T1000 (cell line): ENCODE measurements around the gene CXCR4.
"Not testable (repeated sequence)": the region's sequence is repeated elsewhere in the genome, so short reads cannot be mapped to it uniquely, and the experiment has no call there.

Experiments
- DNase-seq: peaks from one replicate; lab custom pipeline; 2025; ENCODE audit warnings: mixed read lengths; lab: John Stamatoyannopoulos, UW

The CXCR4 gene

DNA sequence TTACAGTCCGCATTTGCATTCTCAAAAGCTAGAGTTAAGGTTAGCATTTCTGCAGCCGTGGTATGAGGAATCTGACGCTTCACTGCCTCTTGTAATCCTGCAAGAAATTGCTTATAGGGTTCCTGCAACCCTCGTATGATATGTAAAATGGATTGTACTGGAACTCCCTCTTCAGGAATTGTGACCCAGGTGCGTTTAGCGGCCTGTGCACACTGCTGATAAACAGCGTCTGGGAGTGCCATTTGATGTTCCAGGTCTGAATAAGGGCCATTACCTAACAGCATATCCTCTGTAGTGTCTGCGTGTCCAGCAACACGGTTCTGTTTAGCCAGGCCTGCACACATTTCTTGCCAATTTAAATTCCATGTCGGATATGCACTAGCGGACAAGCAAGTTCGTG is 42.5 kb downstream of the CXCR4 start:
- DNase-seq = no peak

DNA sequence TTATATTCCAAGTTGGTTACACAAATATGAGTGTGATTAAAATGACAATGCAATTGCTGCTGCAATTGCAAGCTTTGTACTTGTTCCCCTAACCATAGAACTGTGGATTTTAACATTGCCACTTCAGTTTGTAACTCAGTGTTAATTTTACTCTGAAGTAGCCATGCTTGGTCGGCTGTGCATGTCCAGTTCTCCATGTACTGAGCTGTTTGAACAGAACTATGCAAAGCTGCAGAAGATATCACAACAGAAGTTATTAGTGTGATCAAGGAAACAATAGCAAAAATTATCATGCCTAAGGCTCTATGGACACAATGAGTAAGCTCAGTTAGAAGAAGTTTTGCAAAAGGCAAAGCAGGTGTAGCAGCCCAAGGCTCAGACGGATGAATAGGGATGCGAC is 45.3 kb downstream of the CXCR4 start:
- DNase-seq = no peak

DNA sequence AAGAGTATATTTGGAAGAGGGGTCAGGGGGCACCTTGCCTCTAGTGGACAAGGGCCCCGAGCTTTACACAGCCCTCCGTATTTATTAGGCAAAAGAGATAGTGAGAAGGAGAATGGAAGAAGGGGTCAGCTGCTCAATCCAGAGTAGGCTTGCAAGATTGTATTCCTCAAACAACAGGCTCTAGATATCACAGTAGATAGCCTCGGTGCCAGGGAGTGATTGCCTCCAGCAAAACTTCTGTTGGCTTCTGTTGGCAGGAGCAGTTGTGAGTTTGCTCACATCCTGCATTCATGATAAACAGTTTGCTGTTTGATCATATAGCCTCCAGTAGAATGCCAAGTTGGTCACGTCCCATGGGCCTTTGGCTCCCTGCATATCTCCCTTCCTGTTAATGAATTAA is 46.1 kb downstream of the CXCR4 start:
- not testable (repeated sequence) for DNase-seq

DNA sequence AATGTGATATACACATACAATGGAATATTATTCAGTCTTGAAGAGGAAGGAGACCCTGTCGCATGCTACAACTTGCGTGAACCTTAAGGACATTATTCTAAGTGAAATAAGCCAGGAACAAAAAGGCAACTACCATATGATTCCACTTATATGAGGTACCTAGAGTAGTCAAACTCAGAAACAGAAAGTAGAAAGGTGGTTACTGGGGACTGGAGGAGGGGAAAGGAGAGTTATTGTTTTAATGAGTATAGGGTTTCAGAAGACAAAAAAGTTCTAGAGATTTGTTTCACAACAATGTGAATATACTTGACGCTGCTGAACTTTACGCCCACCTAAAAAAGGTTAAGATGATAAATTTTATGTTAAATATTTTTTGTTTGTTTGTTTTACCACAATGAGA is 47.0 kb downstream of the CXCR4 start:
- DNase-seq = no peak

DNA sequence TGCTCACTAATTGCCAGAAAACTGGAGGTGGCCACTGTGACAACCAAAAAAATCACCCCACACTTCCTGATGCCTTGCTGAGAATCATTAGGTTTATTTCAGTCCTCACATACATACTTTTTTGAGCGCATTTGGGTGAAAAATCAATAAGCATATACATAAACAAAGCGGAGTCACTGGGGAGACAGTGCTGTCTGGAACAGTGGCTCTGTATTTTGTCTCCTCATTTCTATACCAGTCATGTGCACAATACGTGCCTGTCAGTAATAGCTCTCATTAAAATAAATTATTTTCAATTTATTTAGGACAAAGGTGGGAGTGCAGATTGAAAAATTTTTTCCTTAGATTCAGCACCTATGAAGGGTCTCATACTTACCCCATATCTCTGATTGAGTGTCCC is 48.2 kb downstream of the CXCR4 start:
- DNase-seq = no peak

DNA sequence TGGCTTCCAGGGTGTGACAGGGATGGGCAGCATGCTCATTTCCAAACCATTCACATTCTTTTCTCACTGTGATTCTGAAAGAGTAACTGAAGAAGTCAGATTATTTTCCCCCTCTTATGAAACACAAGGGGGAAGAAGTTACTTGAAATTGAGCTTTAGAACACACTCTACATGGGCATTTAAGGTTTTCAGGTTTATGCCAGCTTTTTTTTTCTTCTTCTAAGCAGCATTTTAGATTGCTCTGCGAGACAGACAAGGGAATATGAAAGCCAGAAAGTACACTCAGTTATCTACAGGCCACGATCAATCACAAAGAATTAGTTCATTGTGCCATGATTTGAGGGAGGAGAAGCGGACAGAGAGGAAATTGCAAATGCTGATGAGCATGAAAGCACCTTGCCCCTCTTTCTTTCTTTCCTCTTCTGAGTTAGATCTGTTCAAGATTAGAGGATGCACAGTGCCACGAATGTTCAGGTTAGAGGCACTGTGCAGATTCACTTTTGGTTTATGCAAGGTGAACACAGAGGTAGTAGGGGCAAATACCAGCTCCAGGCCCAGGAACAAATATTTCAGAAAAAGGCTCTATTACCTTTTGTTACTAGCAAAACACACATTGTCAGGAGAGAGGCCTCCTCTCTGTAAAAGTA is 49.2 kb downstream of the CXCR4 start:
- DNase-seq = no peak

DNA sequence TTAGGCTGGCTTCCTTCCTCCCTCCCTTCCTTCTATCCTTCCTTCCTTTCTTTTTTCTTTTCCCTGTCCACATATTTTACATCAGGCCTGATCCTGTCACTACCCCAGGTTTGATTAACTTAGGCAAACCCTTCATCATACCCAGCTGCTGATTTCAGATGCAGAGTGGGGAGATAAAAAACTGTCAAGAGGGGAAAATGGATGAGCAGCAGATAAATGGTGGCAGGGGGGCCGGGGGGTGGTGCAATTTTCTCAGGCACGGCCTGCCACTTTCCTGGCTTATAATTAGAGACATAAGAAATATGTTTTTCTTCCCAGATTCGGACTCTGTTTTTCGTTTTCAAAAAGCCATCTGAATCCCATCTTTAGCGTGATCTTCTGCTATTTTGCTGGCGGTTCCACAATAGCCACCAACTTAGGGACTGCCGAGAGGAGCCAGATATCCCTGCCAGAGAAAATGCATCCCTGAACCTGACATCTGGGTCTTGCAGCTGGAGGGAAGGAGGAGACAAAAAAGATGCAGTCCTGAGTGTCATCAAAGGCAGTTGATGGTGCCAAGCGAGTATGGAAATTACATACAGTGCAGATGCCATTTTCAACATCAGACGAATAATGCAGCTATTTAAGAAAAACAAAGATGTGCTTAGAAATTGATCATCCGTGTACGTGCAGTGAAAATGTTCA is 49.9 kb downstream of the CXCR4 start:
- no peak for DNase-seq

DNA sequence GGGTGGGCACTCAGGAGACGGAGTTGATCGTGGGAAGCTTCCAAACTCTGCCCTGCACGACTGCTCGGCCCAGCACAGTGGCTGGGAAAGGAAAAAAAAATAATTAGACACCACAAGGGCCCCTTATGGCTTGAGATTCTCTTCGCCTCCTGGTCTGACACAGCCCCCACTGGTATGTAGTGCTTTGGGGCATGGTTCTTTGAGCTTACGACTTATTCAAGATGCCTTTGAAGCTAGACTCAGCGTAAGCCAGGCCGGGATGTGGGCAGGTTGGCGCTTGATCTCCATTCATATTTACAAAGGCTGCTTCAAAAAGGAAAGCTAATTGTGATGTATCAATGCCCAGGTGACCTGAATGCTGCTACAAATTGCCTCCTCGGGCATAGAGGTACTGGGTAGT is 50.5 kb downstream of the CXCR4 start:
- no peak for DNase-seq

- DNase-seq = no peak
Measured at GRCh38 chr2:136065907-136066306, 52.0 kb downstream of the CXCR4 start.

DNA sequence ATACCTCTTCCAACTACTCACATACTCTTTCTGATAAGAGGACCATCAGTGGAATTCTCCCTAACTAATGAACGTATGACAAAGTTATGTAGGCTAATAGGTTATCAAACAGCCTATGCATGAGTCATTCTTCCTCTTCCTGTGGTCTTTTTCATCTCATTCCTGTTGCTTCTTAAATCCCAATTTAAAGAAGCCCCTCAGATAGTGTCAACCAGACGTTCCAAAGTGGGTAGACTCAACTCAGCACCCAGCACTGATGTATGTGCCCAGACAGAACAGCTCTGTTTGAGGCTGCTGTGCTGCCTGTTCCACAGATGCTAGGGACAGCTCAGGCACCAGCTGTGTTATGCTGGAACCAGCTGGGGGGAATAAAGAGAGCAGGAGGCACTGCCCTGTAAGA is 52.6 kb downstream of the CXCR4 start:
- no peak for DNase-seq
